Breast epithelium (tissue), 4 donors: ENCODE measurements around the gene WFIKKN2. TPM values are rescaled to one million over a fixed set of nuclear protein-coding genes. Genes with fewer than 3 reads are reported as not detected.

Source experiments
- DNase-seq, 2 donors: peaks; one replicate each; pipeline ENCODE4 v3.0.0-alpha.2; 2019; ENCODE audit warnings: low spot score in 2 of 2
- H3K27ac ChIP-seq, 2 donors: fragments of 200-600 bp; sonication (generic) in 1 of 2; one replicate each; pipeline ENCODE4 v1.5.1; 2016 to 2019; ENCODE audit warnings: mild to moderate bottlenecking in 1 of 2
- H3K27me3 ChIP-seq, 2 donors: fragments of 200-600 bp; sonication (generic) in 1 of 2; one replicate each; pipeline versions ENCODE4 v1.5.1 to v1.6.0; 2017 to 2019; ENCODE audit warnings: control low read depth in 1 of 2, mild to moderate bottlenecking in 1 of 2
- H3K36me3 ChIP-seq: fragments of 200-600 bp; one replicate; pipeline ENCODE4 v1.5.1; 2019
- H3K4me1 ChIP-seq, 2 donors: fragments of 200-600 bp; sonication (generic); one replicate each; pipeline ENCODE4 v1.5.1; 2016 to 2019; ENCODE audit warnings: control low read depth in 1 of 2
- H3K4me3 ChIP-seq, 3 donors: fragments of 200-600 bp; sonication (generic); 1 replicate in 2 of 3; 2 replicates in 1 of 3; pipeline ENCODE4 v1.5.1; 2016 to 2019; ENCODE audit warnings: mild to moderate bottlenecking in 3 of 3, moderate library complexity in 2 of 3
- H3K9me3 ChIP-seq, 2 donors: fragments of 200-600 bp; sonication (generic) in 1 of 2; one replicate each; pipeline ENCODE4 v1.5.1; 2016 to 2019; ENCODE audit warnings: control low read depth in 1 of 2
- CTCF ChIP-seq, 3 donors: fragments of 450-650 bp; IDR thresholded peaks; one replicate each; pipeline ENCODE4 v1.5.1; 2016 to 2017; ENCODE audit warnings: antibody characterized with exemption in 3 of 3, mild to moderate bottlenecking in 3 of 3, moderate library complexity in 3 of 3
- POLR2A ChIP-seq: fragments of 450-650 bp; IDR thresholded peaks from one replicate; pipeline ENCODE4 v1.6.1; 2016; ENCODE audit warnings: antibody characterized with exemption, mild to moderate bottlenecking, moderate library complexity
- POLR2AphosphoS5 ChIP-seq, 3 donors: sonication (generic); formaldehyde crosslinking; IDR thresholded peaks; one replicate each; pipeline ENCODE4 v1.6.1; 2017; ENCODE audit warnings: antibody characterized with exemption in 3 of 3
- intact Hi-C: fragments of 100-400 bp; cut with DNase I; formaldehyde crosslinking; loops from one replicate; pipeline ENCODE4 v1.15.1; 2023; ENCODE audit warnings: low total_unique reads
- total RNA-seq, 3 donors: library from RNA; depleted of rRNA; stranded (reverse); fragments of >200 nt; gene quantifications; one replicate each; pipeline ENCODE4 v1.1.0, GENCODE V29; 2016

Gene WFIKKN2
- total RNA-seq, 3 donors from 2014 or later = not detected

DNA sequence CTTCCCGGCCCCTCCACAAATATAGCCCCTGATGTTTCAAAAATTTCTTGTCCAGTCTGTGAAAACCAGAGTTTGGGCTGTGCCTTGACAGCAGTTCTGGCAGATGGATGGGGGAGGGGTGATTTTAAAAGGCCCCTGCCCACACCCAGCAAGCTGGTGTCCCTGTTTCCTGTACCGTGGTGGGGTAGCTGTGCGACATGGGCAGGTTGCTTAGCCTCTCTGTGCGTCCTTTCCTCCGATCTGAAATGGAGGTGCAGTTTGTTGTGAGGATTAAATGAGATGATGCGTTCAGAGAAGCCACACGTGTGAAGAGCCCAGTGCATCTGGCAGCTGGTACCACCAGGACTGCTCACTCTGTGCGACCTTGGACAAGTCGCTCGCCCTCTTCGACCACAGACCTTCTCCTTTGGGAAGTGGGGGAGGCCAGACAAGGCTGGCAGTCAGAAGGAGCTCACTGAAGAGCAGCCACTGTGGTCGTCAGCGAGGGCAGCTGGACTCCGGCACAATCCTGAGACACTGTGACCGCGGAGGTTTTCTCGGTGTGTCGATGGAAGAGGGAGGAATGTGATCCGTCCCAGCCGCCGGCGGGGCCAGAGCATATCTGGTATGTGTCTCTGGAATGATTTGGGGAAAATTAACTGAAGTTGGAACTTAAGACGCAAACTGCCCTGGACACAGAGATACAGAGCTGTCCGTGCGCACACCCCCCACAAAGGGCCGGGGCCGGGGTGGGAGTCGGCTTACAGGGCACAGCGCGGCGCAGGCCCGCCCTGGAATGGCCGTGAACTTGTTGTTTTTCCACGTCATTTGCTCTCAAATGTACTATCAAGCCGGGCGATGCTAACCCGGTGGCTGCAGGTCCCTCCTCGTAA lies 721 bp upstream of the WFIKKN2 start:
- Histone ChIP-seq H3K27ac (no peak overlapping the region), H3K4me3 (peak overlapping the region; percentile 9 to 49 (median 25)), H3K27me3 (no peaks in the 10 kb centered on the region), H3K36me3 (no peaks in the 10 kb centered on the region), H3K4me1 (peaks cover 0 to 10% of the 10 kb centered on the region in 2 donors), H3K9me3 (no peaks in the 10 kb centered on the region)
- intact Hi-C loops = no loop called here
- DNase-seq = no peak
- TF ChIP-seq POLR2AphosphoS5 (IDR thresholded peaks at IDR 0.05) (no peak), CTCF (IDR thresholded peaks at IDR 0.05) (no peak), POLR2A (no peak)

DNA sequence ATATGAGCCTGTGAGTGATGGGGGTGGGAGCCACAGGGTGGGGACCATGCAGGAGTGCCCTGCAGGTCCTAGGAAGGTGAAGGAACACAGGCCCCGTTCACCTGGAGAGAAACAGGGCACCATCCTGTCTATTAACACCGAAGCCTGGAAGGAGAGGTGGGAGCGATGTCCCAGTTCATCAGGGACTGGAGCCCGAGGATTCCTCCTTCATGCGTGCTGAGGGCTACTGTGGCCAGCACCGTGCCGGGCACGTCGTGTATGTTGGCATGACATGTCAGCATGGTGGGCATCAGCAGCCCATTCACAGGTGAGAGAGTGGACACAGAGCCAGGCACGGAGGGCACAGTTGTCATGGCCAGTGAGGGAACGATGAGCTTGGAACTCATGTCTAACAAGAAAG lies 1.4 kb downstream of the WFIKKN2 start:
- Histone ChIP-seq H3K36me3 (no peaks in the 10 kb centered on the region), H3K27ac (no peak overlapping the region), H3K27me3 (no peaks in the 10 kb centered on the region), H3K4me1 (no peaks in the 10 kb centered on the region), H3K4me3 (no peak overlapping the region), H3K9me3 (no peaks in the 10 kb centered on the region)
- DNase-seq = no peak
- intact Hi-C loops = no loop called here
- TF ChIP-seq CTCF (IDR thresholded peaks at IDR 0.05) = no peak
- no peak for TF ChIP-seq POLR2A
- no peak for TF ChIP-seq POLR2AphosphoS5 (IDR thresholded peaks at IDR 0.05)

DNA sequence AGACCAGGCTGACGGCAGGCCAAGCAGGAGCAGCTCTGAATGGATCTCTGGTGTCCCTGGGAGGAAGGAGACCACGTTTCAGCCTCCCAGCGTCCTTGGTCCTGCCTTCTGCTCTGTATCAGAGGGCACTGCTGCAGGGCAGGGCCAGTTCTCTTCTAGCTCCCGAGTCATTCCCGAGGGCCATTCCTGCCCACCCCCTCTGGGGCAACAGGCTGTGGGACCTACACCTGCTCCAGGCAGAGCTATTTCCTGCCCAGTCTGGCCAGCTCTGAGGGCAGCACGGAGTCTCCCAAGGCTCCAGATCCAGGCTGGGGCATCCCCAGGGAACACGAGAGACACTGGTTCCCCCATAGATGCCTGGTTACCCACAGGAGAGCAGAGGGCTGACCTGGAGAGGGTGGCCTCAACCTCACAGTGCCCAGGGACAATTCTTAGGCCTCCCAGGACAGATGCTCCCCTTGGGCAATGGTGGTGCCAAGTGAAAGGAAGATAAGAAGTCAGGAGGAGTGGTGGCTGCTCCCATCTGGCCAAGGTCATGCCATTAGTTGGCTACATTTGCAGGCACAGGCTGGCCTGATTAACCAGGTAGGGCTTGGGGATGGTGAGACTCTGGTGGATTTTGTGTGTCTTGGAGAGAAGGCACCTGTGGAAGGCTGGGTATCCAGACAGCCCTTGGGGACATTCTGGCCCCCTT lies 2.0 kb downstream of the WFIKKN2 start:
- intact Hi-C loops = no loop called here
- TF ChIP-seq CTCF (IDR thresholded peaks at IDR 0.05) = no peak
- no peak for TF ChIP-seq POLR2A
- no peak for TF ChIP-seq POLR2AphosphoS5 (IDR thresholded peaks at IDR 0.05)
- Histone ChIP-seq H3K27me3 (no peaks in the 10 kb centered on the region), H3K9me3 (no peaks in the 10 kb centered on the region), H3K4me1 (no peaks in the 10 kb centered on the region), H3K36me3 (no peaks in the 10 kb centered on the region), H3K27ac (no peak overlapping the region), H3K4me3 (no peak overlapping the region)
- DNase-seq = no peak

DNA sequence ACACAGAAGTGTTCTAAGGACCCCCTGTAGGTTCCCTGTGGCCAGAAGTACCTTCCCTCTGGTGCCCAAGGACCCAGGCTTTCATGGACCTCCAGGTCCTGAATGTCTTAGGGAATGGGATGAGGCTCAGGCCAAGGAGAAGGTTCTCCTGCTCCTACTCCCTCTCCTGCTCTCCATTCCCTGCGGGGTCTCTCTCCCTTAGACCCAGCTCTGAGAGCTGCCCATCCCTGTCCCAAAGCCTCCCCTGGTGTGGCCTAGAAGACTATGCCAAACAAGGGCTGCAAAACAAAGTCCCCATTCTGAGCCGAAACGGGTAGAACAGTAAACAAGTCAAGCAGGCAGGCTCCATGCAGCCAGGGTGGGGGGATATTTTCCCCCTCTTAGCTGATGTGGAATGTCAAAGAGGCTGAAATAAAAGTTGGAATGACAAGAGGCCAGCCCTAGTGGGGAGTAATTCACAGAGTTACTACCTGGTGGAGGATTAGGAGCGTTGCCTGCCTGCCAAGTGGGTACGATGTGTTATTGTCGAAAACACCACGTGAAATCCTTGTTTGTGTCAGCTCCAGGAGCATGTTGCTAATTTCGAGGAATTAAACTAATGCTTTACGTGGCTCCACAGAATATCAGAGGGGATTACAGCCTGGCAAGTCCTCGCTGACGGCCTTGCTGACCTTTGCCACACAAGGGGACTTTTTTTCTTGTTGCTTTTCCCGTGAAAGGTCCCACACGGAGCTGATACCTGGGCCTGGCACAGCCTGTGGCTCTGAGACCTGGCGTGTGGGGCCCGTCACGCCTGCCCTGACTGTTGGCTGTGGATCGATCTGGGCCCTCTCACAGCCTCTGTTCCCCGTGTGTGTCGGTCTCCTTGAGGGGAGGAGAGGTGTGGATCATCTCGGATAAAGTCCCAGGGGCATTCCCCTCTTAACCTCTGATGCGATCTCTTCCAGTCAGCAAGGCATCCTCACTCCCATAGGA lies 2.9 kb downstream of the WFIKKN2 start:
- no peak overlapping the region for H3K4me3 ChIP-seq
- no peak for DNase-seq
- H3K36me3 ChIP-seq = no peaks in the 10 kb centered on the region
- H3K4me1 ChIP-seq = no peaks in the 10 kb centered on the region
- H3K27ac ChIP-seq = no peak overlapping the region
- H3K27me3 ChIP-seq = no peaks in the 10 kb centered on the region
- H3K9me3 ChIP-seq = no peaks in the 10 kb centered on the region
- TF ChIP-seq CTCF (IDR thresholded peaks at IDR 0.05) (no peak), POLR2A (no peak)
- intact Hi-C loops = no loop called here
